GM23338 (cell line): ENCODE data around the gene ACTN2. TPM values are rescaled to one million over a fixed set of nuclear protein-coding genes. Genes with fewer than 3 reads are reported as not detected.
A peak's percentile ranks its signal among the peaks of the same experiment; 100 is the strongest.

ENCODE experiments used
- ATAC-seq: fragments of 200-7000 bp; cut with Tn5 transposase; 3 replicates; pipeline ENCODE4 v1.9.1; 2020
- DNase-seq: peaks from one replicate; pipeline ENCODE4 v3.0.0-alpha.2; 2015; ENCODE audit warnings: low spot score
- H2AFZ ChIP-seq: fragments of 200-600 bp; sonication (generic); 2 replicates; pipeline ENCODE4 v1.8.0; 2016; ENCODE audit warnings: antibody characterized with exemption, mild to moderate bottlenecking, moderate library complexity
- H3F3A ChIP-seq: fragments of 200-600 bp; sonication (generic); replicated peaks from 2 replicates; pipeline ENCODE4 v1.8.0; 2017; ENCODE audit warnings: antibody characterized with exemption, mixed run types, low read depth
- H3K27ac ChIP-seq: fragments of 200-600 bp; sonication (generic); 2 replicates; pipeline ENCODE4 v1.6.1; 2016; ENCODE audit warnings: low read depth
- H3K27me3 ChIP-seq: fragments of 200-600 bp; sonication (generic); 2 replicates; pipeline ENCODE4 v1.8.0; 2016; ENCODE audit warnings: mild to moderate bottlenecking, mixed run types, moderate library complexity; ENCODE audit not compliant: insufficient read depth
- H3K36me3 ChIP-seq: fragments of 200-600 bp; sonication (generic); 2 replicates; pipeline ENCODE4 v1.8.0; 2016; ENCODE audit warnings: mild to moderate bottlenecking; ENCODE audit not compliant: insufficient read depth
- H3K4me1 ChIP-seq: fragments of 200-600 bp; sonication (generic); 2 replicates; pipeline ENCODE4 v1.8.0; 2016; ENCODE audit warnings: mild to moderate bottlenecking, moderate library complexity; ENCODE audit not compliant: insufficient read depth
- H3K4me2 ChIP-seq: fragments of 200-600 bp; sonication (generic); 2 replicates; pipeline ENCODE4 v1.7.1; 2017; ENCODE audit warnings: mixed run types
- H3K4me3 ChIP-seq: fragments of 200-600 bp; sonication (generic); 2 replicates; pipeline ENCODE4 v1.6.1; 2016; ENCODE audit warnings: mixed run types
- H3K79me2 ChIP-seq: fragments of 200-600 bp; sonication (generic); replicated peaks from 2 replicates; pipeline ENCODE4 v1.8.0; 2017; ENCODE audit warnings: mild to moderate bottlenecking; ENCODE audit not compliant: insufficient read depth
- H3K9me2 ChIP-seq: fragments of 200-600 bp; sonication (generic); 2 replicates; pipeline ENCODE4 v1.8.0; 2017; ENCODE audit not compliant: insufficient read depth
- H4K20me1 ChIP-seq: fragments of 200-600 bp; sonication (generic); replicated peaks from 2 replicates; pipeline ENCODE4 v1.8.0; 2017; ENCODE audit warnings: mild to moderate bottlenecking; ENCODE audit not compliant: insufficient read depth
- H3K27ac Mint-ChIP-seq: 2 replicates; pipeline ENCODE4 v1.8.0; 2020; ENCODE audit warnings: inconsistent platforms, mild to moderate bottlenecking, moderate library complexity, mixed read lengths
- H3K27me3 Mint-ChIP-seq: 3 replicates; pipeline ENCODE4 v1.8.0; 2022; ENCODE audit warnings: low read depth, mild to moderate bottlenecking, moderate library complexity, mixed read lengths, inconsistent platforms; ENCODE audit not compliant: insufficient read depth, poor library complexity
- H3K36me3 Mint-ChIP-seq: 3 replicates; pipeline ENCODE4 v1.8.0; 2021; ENCODE audit warnings: low read depth, mild to moderate bottlenecking, inconsistent platforms, moderate library complexity, mixed read lengths
- H3K4me1 Mint-ChIP-seq: 3 replicates; pipeline ENCODE4 v1.8.0; 2020; ENCODE audit warnings: mild to moderate bottlenecking, inconsistent platforms, mixed read lengths
- H3K4me3 Mint-ChIP-seq: 3 replicates; pipeline ENCODE4 v1.8.0; 2021; ENCODE audit warnings: moderate library complexity, mild to moderate bottlenecking, inconsistent platforms, mixed read lengths
- H3K9me3 Mint-ChIP-seq: 3 replicates; pipeline ENCODE4 v1.8.0; 2020; ENCODE audit warnings: moderate library complexity, mild to moderate bottlenecking, inconsistent platforms, mixed read lengths
- CREB1 ChIP-seq: fragments of 250-450 bp; sonication (Bioruptor Pico); IDR thresholded peaks from 2 replicates; pipeline ENCODE4 v1.5.0; 2020; ENCODE audit warnings: low read depth, mild to moderate bottlenecking, moderate library complexity
- EZH2phosphoT487 ChIP-seq: fragments of 200-600 bp; sonication (generic); IDR thresholded peaks from one replicate; pipeline ENCODE4 v1.8.1; 2018; ENCODE audit warnings: antibody characterized with exemption; ENCODE audit not compliant: unreplicated experiment
- JUNB ChIP-seq: IDR thresholded peaks from one replicate; pipeline ENCODE4 v1.6.1; 2016; ENCODE audit warnings: antibody characterized with exemption; ENCODE audit not compliant: unreplicated experiment
- NANOG ChIP-seq: IDR thresholded peaks from 2 replicates; pipeline ENCODE4 v1.6.1; 2016; ENCODE audit warnings: antibody characterized with exemption, borderline replicate concordance
- POLR2AphosphoS5 ChIP-seq: IDR thresholded peaks from 2 replicates; pipeline ENCODE4 v1.6.1; 2016; ENCODE audit warnings: antibody characterized with exemption, low read depth
- ZNF114 ChIP-seq: fragments of 250-450 bp; sonication (Bioruptor Pico); IDR thresholded peaks from 2 replicates; pipeline ENCODE4 v1.5.0; 2020; ENCODE audit warnings: mild to moderate bottlenecking, moderate library complexity
- ZNF331 ChIP-seq: fragments of 250-450 bp; sonication (Bioruptor Pico); IDR thresholded peaks from 2 replicates; pipeline ENCODE4 v1.5.0; 2020; ENCODE audit warnings: low read depth, mild to moderate bottlenecking, moderate library complexity
- polyA plus RNA-seq: library from polyadenylated mRNA; unstranded; fragments of >200 nt; fragmentation: Nextera tagmentation; extraction: Ambion mirVana; gene quantifications from 2 replicates; pipeline ENCODE4 v1.2.1, GENCODE V29; 2016
- total RNA-seq: library from RNA; depleted of rRNA; stranded (reverse); fragments of >200 nt; shearing (Covaris generic); gene quantifications from 2 replicates; pipeline ENCODE4 v1.2.3, GENCODE V29; 2014
- TF ChIP-seq, protein P1 (sequence below): IDR thresholded peaks from one replicate; pipeline ENCODE4 v1.6.1; 2018; ENCODE audit warnings: antibody characterized with exemption; ENCODE audit not compliant: unreplicated experiment
- TF ChIP-seq, protein P2 (sequence below): IDR thresholded peaks from 2 replicates; pipeline ENCODE4 v1.6.1; 2016; ENCODE audit warnings: antibody characterized with exemption
- TF ChIP-seq, protein P3 (sequence below), 2 experiments: fragments of 200-600 bp in 1 of 2; sonication (generic) in 1 of 2; conservative IDR thresholded peaks; 2 replicates each; pipeline versions ENCODE4 v1.5.1 to v1.6.1; 2016 to 2017; ENCODE audit warnings: antibody characterized with exemption in 2 of 2, low read depth in 2 of 2, mild to moderate bottlenecking in 2 of 2, moderate library complexity in 1 of 2

The ACTN2 gene
- total and polyA plus RNA-seq, 2 experiments from 2014 or later = 1.9 to 2.8 TPM

GRCh38 chr1:236685205-236685916 lies 938 bp upstream of the ACTN2 start:
- no peaks in the 10 kb centered on the region for H3K9me2 ChIP-seq
- peak overlapping the region; percentile 95 for H2AFZ ChIP-seq
- DNase-seq (no peak), ATAC-seq (no peak)
- Mint-ChIP-seq H3K36me3 (peaks cover 7% of the 10 kb centered on the region), H3K27ac (no peak overlapping the region), H3K9me3 (peaks cover 12% of the 10 kb centered on the region), H3K4me3 (peak overlapping the region; percentile 67), H3K4me1 (peaks cover 13% of the 10 kb centered on the region), H3K27me3 (peaks cover 27% of the 10 kb centered on the region)
- no peaks in the 10 kb centered on the region for H3K79me2 ChIP-seq
- H3K4me1 ChIP-seq = peaks cover 8% of the 10 kb centered on the region; the same call in 1 of the 2 replicates
- no peak overlapping the region for H3K27ac ChIP-seq
- 0 out of 2 replicates have a peak, but pooled peaks cover 3% of the 10 kb centered on the region for H4K20me1 ChIP-seq
- no peaks in the 10 kb centered on the region for H3K36me3 ChIP-seq
- peaks cover 4% of the 10 kb centered on the region for H3F3A ChIP-seq
- H3K4me2 ChIP-seq = peak overlapping the region; percentile 79
- H3K4me3 ChIP-seq = peak overlapping the region; percentile 50
- TF ChIP-seq, protein P1, sequence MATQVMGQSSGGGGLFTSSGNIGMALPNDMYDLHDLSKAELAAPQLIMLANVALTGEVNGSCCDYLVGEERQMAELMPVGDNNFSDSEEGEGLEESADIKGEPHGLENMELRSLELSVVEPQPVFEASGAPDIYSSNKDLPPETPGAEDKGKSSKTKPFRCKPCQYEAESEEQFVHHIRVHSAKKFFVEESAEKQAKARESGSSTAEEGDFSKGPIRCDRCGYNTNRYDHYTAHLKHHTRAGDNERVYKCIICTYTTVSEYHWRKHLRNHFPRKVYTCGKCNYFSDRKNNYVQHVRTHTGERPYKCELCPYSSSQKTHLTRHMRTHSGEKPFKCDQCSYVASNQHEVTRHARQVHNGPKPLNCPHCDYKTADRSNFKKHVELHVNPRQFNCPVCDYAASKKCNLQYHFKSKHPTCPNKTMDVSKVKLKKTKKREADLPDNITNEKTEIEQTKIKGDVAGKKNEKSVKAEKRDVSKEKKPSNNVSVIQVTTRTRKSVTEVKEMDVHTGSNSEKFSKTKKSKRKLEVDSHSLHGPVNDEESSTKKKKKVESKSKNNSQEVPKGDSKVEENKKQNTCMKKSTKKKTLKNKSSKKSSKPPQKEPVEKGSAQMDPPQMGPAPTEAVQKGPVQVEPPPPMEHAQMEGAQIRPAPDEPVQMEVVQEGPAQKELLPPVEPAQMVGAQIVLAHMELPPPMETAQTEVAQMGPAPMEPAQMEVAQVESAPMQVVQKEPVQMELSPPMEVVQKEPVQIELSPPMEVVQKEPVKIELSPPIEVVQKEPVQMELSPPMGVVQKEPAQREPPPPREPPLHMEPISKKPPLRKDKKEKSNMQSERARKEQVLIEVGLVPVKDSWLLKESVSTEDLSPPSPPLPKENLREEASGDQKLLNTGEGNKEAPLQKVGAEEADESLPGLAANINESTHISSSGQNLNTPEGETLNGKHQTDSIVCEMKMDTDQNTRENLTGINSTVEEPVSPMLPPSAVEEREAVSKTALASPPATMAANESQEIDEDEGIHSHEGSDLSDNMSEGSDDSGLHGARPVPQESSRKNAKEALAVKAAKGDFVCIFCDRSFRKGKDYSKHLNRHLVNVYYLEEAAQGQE = no peak
- no peak for TF ChIP-seq JUNB
- peaks cover 40% of the 10 kb centered on the region for H3K27me3 ChIP-seq

DNA sequence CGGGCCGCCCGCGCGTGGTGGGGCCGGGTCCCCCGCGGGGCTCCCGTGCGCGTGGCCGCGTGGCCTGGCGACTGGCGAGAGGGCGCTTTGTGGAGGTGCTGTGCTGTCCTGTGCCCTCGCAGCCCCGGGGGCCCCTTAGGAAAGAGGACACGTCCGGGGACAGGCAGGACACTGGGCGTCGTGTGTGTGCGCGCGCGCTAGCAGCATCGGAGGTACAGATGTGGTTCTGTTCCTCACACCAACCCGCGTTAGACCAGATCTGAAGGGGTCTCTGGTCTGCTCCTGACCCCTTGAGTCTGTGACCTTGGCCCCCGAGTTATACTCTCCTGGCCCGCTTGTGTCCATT lies 489 bp downstream of the ACTN2 start:
- DNase-seq (peak; percentile 14), ATAC-seq (peak; percentile 57)
- H3K9me2 ChIP-seq = no peaks in the 10 kb centered on the region
- H3F3A ChIP-seq = peaks cover 4% of the 10 kb centered on the region
- peaks cover 40% of the 10 kb centered on the region for H3K27me3 ChIP-seq
- Mint-ChIP-seq H3K36me3 (peaks cover 7% of the 10 kb centered on the region), H3K27me3 (peaks cover 27% of the 10 kb centered on the region), H3K4me1 (peaks cover 13% of the 10 kb centered on the region), H3K27ac (no peak overlapping the region), H3K9me3 (peaks cover 12% of the 10 kb centered on the region), H3K4me3 (peak overlapping the region; percentile 71)
- peak overlapping the region; percentile 86 for H3K4me2 ChIP-seq
- no peaks in the 10 kb centered on the region for H3K36me3 ChIP-seq
- no peaks in the 10 kb centered on the region for H3K79me2 ChIP-seq
- H3K27ac ChIP-seq = no peak overlapping the region
- peak overlapping the region; percentile 96 for H2AFZ ChIP-seq
- H4K20me1 ChIP-seq = 0 out of 2 replicates have a peak, but pooled peaks cover 3% of the 10 kb centered on the region
- peaks cover 8% of the 10 kb centered on the region; the same call in 1 of the 2 replicates for H3K4me1 ChIP-seq
- peak overlapping the region; percentile 64 for H3K4me3 ChIP-seq
- TF ChIP-seq JUNB (no peak), CREB1 (CRISPR knock-in tag) (no peak), NANOG (no peak), EZH2phosphoT487 (no peak), ZNF114 (CRISPR knock-in tag) (no peak), POLR2AphosphoS5 (no peak), ZNF331 (CRISPR knock-in tag) (no peak)
- TF ChIP-seq, protein P1 = no peak
- TF ChIP-seq, protein P2, sequence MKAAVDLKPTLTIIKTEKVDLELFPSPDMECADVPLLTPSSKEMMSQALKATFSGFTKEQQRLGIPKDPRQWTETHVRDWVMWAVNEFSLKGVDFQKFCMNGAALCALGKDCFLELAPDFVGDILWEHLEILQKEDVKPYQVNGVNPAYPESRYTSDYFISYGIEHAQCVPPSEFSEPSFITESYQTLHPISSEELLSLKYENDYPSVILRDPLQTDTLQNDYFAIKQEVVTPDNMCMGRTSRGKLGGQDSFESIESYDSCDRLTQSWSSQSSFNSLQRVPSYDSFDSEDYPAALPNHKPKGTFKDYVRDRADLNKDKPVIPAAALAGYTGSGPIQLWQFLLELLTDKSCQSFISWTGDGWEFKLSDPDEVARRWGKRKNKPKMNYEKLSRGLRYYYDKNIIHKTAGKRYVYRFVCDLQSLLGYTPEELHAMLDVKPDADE = no peak
- TF ChIP-seq, protein P3, sequence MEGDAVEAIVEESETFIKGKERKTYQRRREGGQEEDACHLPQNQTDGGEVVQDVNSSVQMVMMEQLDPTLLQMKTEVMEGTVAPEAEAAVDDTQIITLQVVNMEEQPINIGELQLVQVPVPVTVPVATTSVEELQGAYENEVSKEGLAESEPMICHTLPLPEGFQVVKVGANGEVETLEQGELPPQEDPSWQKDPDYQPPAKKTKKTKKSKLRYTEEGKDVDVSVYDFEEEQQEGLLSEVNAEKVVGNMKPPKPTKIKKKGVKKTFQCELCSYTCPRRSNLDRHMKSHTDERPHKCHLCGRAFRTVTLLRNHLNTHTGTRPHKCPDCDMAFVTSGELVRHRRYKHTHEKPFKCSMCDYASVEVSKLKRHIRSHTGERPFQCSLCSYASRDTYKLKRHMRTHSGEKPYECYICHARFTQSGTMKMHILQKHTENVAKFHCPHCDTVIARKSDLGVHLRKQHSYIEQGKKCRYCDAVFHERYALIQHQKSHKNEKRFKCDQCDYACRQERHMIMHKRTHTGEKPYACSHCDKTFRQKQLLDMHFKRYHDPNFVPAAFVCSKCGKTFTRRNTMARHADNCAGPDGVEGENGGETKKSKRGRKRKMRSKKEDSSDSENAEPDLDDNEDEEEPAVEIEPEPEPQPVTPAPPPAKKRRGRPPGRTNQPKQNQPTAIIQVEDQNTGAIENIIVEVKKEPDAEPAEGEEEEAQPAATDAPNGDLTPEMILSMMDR (conservative IDR thresholded peaks at IDR 0.05; ENCODE audit: low read depth in 2 of 2) = no peak
